G401.6 (cell line): Measurements from ENCODE around the gene AHCY.
A peak's percentile ranks its signal among the peaks of the same experiment; 100 is the strongest.
"Not testable (repeated sequence)": the region's sequence is repeated elsewhere in the genome, so short reads cannot be mapped to it uniquely, and the experiment has no call there.

ENCODE experiments used
- FAIRE-seq: peaks from 2 replicates; lab custom pipeline; 2012; peaks lifted over from hg19 to GRCh38; lab: Jason Lieb, UNC

Gene AHCY

GRCh38 chr20:34322267-34323105 is 19.3 kb upstream of the AHCY start:
- FAIRE-seq, result no peak

DNA sequence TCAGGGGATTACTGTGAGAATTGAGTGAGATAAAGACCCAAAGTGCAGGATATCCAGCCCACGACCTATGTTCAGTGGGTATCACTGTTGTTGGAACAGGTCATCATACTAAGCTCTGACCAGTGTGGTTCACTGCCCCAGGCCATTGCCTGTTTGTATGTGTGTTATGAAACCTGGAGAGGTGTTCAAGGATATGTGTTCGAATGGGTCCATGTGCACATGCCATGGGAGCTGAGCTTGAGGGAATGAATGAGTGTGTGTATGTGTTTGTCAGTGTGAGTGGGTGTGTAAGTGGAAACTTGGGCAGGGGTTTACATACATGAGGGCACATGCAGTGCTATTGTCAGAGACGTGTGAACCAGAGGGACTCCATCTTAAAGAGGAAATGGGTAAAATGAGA is 17.7 kb upstream of the AHCY start:
- FAIRE-seq, result no peak

DNA sequence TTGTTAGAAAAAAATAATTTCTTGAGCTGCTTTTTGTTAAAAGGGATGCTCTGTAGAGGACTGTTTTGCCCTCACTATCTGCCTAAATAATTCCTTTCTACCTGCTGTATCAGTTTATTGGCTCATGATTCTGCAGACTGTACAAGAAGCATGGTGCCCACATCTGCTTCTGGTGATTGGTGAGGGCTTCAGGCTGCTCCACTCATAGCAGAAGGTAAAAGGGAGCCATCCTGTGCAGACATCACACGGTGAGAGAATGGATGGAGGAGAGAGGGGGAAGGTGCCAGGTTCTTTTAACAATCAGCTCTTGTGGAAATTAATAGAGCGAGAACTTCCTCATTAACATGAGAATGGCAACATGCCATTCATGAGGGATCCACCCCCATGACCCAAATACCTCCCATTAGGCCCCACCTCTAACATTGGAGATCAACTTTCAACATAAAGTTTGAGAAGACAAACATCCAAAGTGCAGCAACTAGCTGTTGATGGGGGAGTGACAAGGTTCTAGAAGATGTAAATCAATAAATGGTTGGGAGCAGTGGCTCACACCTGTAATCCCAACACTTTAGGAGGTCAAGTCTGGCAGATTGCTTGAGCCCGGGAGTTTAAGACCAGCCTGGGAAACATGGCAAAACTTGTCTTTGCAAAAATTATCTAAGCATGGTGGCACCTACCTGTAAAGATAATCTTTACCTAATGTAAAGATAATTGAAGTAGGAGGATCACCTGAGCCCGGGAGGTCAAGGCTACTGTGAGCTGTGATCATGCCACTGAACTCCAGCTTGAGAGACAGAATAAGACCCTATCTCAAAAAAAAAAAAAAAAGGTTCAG is 15.7 kb upstream of the AHCY start:
- FAIRE-seq, result no peak

DNA sequence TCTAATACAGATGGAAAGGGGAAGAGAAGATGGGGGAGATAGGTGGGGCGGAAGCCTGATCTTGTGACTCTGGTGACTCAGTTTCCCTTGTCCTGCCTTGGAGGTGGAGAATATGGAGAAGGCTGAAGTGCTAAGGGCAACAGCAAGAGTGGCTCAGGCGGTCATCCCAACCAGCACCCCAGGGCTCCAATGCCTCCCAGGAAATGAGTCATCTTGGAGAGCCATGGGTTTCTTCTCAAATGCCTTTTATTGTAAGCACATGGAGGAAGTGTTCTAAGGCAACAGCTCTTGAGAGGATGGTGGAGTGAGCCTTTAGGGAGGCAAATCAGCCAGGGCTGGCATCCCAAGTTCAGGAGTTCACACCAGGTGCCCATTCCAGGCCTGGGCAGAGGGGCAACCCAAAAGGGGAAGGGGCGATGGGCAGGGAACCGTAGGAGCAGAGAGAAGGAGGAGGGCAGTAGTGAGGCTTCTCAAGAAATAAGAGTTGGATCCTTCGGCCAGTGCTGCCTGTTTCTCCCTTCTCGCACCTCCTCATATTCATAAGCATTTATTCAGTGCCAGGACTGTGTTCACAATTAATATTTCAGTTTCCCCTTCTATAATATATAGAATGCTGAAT is 13.2 kb upstream of the AHCY start:
- FAIRE-seq, result no peak

- FAIRE-seq, result no peak
These were observed 12.1 kb upstream of the AHCY start for GRCh38 chr20:34315236-34315635.

DNA sequence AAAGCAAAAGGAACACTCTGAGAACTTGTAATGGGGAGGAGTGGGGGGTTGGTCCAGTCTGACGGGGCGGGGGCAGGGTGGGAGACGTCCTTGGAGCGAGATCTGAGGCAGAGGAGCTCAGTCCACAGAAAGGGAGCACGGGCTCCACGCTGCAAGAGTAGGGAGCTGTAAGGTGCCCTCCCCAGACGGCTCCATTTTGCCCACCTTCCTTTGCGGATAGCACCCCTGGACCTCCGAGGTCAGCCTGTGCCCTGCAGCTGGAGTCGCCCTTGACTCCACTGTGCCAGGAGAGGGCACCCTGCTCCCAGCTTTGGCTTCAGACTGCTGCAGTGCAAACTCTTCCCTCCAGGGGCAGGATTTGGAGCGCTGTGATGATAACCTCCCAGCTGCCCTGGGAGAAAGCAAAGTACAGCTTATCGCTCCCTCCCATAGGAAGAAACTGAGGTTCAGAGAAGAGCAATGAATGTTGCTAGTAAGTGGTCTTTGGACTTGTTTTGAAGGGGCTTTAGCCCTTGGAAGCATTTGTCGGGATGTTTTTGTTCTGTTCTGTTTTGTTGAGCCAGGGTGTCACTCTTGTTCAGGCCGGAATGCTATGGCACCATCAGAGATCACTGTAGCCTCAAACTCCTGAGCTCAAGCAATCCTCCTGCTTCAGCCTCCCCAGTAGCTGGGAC is 9.5 kb upstream of the AHCY start:
- FAIRE-seq, result peak; percentile 66

GRCh38 chr20:34312024-34312460 is 8.9 kb upstream of the AHCY start:
- no peak for FAIRE-seq

GRCh38 chr20:34311118-34312023 is 8.2 kb upstream of the AHCY start:
- FAIRE-seq, result no peak

- FAIRE-seq, result no peak
These were observed 7.4 kb upstream of the AHCY start for GRCh38 chr20:34310481-34311117.

GRCh38 chr20:34309691-34310090 is 6.5 kb upstream of the AHCY start:
- FAIRE-seq, result no peak

GRCh38 chr20:34305333-34306230 is 2.4 kb upstream of the AHCY start:
- FAIRE-seq, result no peak

GRCh38 chr20:34302312-34302722 is 838 bp downstream of the AHCY start:
- FAIRE-seq, result no peak

DNA sequence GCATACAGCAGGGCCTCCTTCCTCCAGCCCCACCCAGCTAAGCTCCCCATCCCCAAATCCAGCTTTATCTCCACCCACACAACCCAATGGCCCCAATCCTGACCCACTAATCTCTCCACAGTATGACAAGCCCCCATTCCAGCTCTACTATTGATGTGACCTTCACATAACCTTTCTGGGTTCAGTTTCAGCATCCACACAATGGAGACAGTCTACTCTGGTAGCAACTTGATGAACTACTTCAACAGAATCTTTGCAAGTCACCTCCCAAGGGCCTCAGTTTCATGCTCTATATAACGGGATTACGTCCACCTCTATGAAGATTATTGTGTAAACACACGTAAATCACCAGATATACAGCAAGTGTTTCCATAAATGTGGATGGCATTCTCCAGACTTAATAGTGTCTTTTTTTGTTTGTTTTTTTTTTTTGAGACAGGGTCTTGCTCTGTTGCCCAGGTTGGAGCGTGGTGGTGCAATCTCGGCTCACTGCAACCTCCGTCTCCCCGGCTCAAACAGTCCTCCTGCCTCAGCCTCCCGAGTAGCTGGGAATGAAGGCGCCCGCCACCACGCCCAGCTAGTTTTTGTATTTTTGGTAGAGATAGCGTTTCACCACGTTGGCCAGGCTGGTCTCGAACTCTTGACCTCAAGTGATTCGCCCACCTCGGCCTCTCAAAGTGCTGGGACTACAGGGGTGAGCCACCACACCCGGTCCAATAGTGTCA is 1.4 kb downstream of the AHCY start:
- FAIRE-seq, result no peak

- no peak for FAIRE-seq
These were observed 2.2 kb downstream of the AHCY start for GRCh38 chr20:34300809-34301586.

- FAIRE-seq, result no peak
These were observed 2.8 kb downstream of the AHCY start for GRCh38 chr20:34300256-34300806.

DNA sequence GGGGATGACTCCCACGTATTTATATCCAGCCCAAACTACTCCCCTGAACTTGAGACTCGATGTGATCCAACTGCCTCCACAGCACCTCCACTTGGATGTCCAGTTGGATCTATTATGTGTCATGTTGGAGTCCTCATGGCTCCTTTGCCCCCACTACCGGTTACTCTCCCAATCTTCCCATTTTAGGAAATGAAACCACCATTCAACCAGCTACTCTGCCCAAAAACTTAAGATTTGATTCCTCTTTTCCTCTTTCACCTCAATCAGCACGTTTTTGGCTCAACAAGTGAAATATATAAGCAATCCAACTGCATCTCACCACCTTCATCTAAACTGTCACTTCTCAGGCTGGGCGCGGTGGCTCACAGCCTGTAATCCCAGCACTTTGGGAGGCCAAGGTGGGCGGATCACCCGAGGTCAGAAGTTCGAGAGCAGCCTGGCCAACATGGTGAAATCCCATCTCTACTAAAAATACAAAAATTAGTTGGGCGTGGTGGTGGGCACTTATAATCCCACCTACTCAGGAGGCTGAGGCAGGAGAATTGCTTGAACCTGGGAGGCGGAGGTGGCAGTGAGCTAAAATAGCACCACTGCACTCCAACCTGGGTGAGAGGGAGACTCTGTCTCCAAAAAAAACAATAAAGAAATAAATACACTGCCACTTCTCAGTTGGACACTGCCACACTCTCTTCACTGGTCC is 3.4 kb downstream of the AHCY start:
- no peak for FAIRE-seq

- FAIRE-seq, result not testable (repeated sequence)
These were observed 4.8 kb downstream of the AHCY start for GRCh38 chr20:34298294-34298784.
